Lower lobe of right lung (tissue), 2 donors: ENCODE measurements around the gene PTGER1. TPM values are rescaled to one million over a fixed set of nuclear protein-coding genes. Genes with fewer than 3 reads are reported as not detected.

Experiments used
- ATAC-seq, 2 donors: fragments of 200-7000 bp; cut with Tn5 transposase; one replicate each; pipeline ENCODE4 v1.9.1; 2020 to 2022; ENCODE audit warnings: mild to moderate bottlenecking in 2 of 2, moderate library complexity in 2 of 2
- DNase-seq: peaks from one replicate; pipeline ENCODE4 v3.0.0-alpha.2; 2020
- H3K27ac ChIP-seq: fragments of 200-600 bp; one replicate; pipeline ENCODE4 v1.8.0; 2022
- H3K27me3 ChIP-seq: fragments of 200-600 bp; one replicate; pipeline ENCODE4 v1.8.0; 2022; ENCODE audit warnings: low read depth
- H3K36me3 ChIP-seq: fragments of 200-600 bp; one replicate; pipeline ENCODE4 v1.8.0; 2022; ENCODE audit warnings: mild to moderate bottlenecking
- H3K4me1 ChIP-seq: fragments of 200-600 bp; one replicate; pipeline ENCODE4 v1.8.0; 2022
- H3K4me3 ChIP-seq: fragments of 200-600 bp; one replicate; pipeline ENCODE4 v1.8.0; 2022; ENCODE audit warnings: mild to moderate bottlenecking
- H3K9me3 ChIP-seq: fragments of 200-600 bp; one replicate; pipeline ENCODE4 v1.8.0; 2022
- CTCF ChIP-seq: fragments of 200-600 bp; IDR thresholded peaks from one replicate; pipeline ENCODE4 v1.8.0; 2022; ENCODE audit warnings: antibody characterized with exemption, mild to moderate bottlenecking
- intact Hi-C: fragments of 100-400 bp; cut with DNase I; formaldehyde crosslinking; loops from one replicate; pipeline ENCODE4 v1.11.0; 2022
- total RNA-seq: library from RNA; stranded (reverse); fragmentation: NEBNext Ultra II Directional; extraction: Animal tissue kit (Norgen Biotek cat#: 25700); gene quantifications from one replicate; pipeline ENCODE4 v1.2.1, GENCODE V29; 2021
- donor health status: DM: no; HTN: yes; CAD: no; lungs with severe emphysema.

The PTGER1 gene
- total RNA-seq, 1 donor from 2014 or later = 0.62 TPM

DNA sequence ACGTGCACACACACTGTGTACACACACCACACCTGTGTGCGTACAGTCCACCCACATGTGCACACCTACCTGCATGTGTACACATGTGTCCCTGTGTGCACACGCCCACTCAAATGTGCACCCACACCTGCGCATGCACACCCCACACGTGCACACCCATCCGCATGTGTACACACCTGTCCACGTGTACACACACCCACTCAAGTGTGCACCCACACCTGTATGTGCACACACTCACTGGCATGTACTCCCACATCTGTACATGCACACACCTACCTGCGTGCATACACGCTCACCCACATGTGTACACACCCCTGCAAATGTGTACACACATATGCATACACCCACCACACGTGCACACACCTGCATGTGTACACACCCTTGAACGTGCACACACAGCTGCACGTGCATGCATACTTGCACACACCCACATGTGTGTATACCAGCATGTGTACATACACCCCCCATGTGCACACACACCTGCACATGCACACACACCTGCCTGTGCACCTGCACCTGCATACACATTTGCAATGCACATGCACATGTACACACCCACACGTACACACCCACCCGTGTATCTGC, 31.4 kb downstream of the PTGER1 start:
- peaks cover 24% of the 10 kb centered on the region for H3K4me1 ChIP-seq
- H3K36me3 ChIP-seq = peaks cover 78% of the 10 kb centered on the region
- no peaks in the 10 kb centered on the region for H3K9me3 ChIP-seq
- intact Hi-C loops = no loop called here
- DNase-seq (no peak), ATAC-seq (no peak)
- no peak for TF ChIP-seq CTCF
- no peaks in the 10 kb centered on the region for H3K27me3 ChIP-seq
- no peak overlapping the region for H3K4me3 ChIP-seq
- no peak overlapping the region for H3K27ac ChIP-seq

- no peaks in the 10 kb centered on the region for H3K9me3 ChIP-seq
- ATAC-seq (no peak), DNase-seq (no peak)
- H3K36me3 ChIP-seq = peaks cover 71% of the 10 kb centered on the region
- peaks cover 30% of the 10 kb centered on the region for H3K4me1 ChIP-seq
- TF ChIP-seq CTCF = no peak
- no peak overlapping the region for H3K27ac ChIP-seq
- H3K4me3 ChIP-seq = no peak overlapping the region
- intact Hi-C loops = no loop called here
- no peaks in the 10 kb centered on the region for H3K27me3 ChIP-seq
Observed at GRCh38 chr19:14442891-14443631, 32.1 kb downstream of the PTGER1 start.

DNA sequence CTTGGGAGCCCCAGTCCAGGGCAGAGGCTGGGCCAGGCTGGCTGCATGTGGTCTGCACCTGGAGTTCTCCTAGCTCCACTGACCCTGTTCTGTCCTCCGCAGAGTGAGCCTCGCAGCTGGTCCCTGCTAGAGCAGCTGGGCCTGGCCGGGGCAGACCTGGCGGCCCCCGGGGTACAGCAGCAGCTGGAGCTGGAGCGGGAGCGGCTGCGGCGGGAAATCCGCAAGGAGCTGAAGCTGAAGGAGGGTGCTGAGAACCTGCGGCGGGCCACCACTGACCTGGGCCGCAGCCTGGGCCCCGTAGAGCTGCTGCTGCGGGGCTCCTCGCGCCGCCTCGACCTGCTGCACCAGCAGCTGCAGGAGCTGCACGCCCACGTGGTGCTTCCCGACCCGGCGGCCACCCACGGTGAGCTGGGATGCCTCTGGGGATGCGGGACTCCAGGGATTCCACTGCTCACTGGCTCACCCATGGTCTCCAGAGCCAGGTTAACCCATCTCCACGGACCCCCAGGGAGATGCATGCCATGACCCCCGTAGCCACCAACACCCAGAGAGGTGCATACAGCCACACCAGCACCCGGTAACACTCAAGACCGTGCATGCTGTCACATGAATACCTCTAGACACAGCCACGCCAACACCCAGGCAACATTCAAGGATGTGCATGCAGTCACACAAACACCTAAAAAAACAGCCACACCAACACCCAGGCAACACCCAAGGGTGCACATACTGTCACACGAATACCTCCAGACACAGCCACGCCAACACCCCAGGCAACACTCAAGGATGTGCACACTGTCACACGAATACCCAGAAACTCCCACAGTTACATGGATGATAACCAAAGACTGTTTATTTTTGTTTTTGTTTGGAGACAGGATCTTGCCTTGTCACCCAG, 33.9 kb downstream of the PTGER1 start:
- peaks cover 58% of the 10 kb centered on the region for H3K36me3 ChIP-seq
- no peak for TF ChIP-seq CTCF

DNA sequence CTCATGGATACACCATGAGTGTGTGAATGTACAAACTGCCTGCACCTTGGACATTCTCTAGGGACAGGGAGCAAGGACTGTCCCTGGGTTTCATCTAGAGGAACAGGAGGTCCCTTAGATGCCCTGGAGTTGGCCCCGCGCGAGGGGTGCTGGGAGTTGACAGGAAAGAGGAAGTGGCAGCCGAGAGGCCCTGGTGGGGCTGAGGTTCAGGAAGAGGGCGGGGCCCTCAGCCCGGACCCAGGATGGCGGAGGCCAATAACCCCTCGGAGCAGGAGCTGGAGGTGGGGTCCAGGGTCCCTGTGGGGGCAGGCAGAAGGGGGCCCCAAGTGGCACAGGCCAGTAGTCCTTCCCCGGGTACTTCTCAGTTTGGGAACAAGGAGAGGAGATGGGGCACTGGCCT, 35.1 kb downstream of the PTGER1 start:
- DNase-seq (peak; percentile 93), ATAC-seq (peak; percentile 80 to 86)
- Histone ChIP-seq H3K27me3 (no peaks in the 10 kb centered on the region), H3K9me3 (no peaks in the 10 kb centered on the region), H3K27ac (peak overlapping the region; percentile 68), H3K4me3 (peak overlapping the region; percentile 57), H3K36me3 (peaks cover 52% of the 10 kb centered on the region), H3K4me1 (peaks cover 59% of the 10 kb centered on the region)
- no peak for TF ChIP-seq CTCF
- intact Hi-C loops = no loop called here

More for the DNA sequence above, 33.9 kb downstream of the PTGER1 start:
- no peak for DNase-seq
- Histone ChIP-seq H3K9me3 (no peaks in the 10 kb centered on the region), H3K4me1 (peaks cover 47% of the 10 kb centered on the region), H3K27me3 (no peaks in the 10 kb centered on the region), H3K4me3 (peak overlapping the region; percentile 57), H3K27ac (peak overlapping the region; percentile 68)
- ATAC-seq = peak; percentile 2 to 9
- intact Hi-C loops = no loop called here

GRCh38 chr19:14439014-14439413, 36.1 kb downstream of the PTGER1 start:
- H3K27ac ChIP-seq = peak overlapping the region; percentile 68
- H3K4me3 ChIP-seq = no peak overlapping the region
- H3K9me3 ChIP-seq = no peaks in the 10 kb centered on the region
- DNase-seq (no peak), ATAC-seq (no peak)
- peaks cover 41% of the 10 kb centered on the region for H3K36me3 ChIP-seq
- H3K4me1 ChIP-seq = peaks cover 69% of the 10 kb centered on the region
- intact Hi-C loops = no loop called here
- TF ChIP-seq CTCF = no peak
- no peaks in the 10 kb centered on the region for H3K27me3 ChIP-seq
